ENCODE data around the gene ACIN1. TPM values are rescaled to one million over a fixed set of nuclear protein-coding genes. Genes with fewer than 3 reads are reported as not detected.

The ACIN1 gene
- total and polyA plus RNA-seq, 9 of the 15 experiments (the other 6 are each of a cell fraction or from before 2014, with no cell fraction given), result 5.0 to 196 (median 129) TPM

GRCh38 chr14:23120541-23121251, 25.8 kb upstream of the ACIN1 start (continued):
- TF ChIP-seq U2AF2 (optimal IDR thresholded peaks at IDR 0.05; ENCODE audit: low read depth, low read length) (no peak), ZNF318 (IDR thresholded peaks at IDR 0.05; ENCODE audit: borderline replicate concordance in 1 of 2, low read depth in 1 of 2) (no peak), BCLAF1 (IDR thresholded peaks at IDR 0.05; ENCODE audit: borderline replicate concordance in 1 of 2, control insufficient read depth in 1 of 2, low read depth in 2 of 2, low read length in 1 of 2) (no peak), PTTG1 (tag; IDR thresholded peaks at IDR 0.05; ENCODE audit: low read depth) (no peak), GTF2E2 (tag; IDR thresholded peaks at IDR 0.05) (no peak), ZNF436 (CRISPR knock-in tag; IDR thresholded peaks at IDR 0.05) (no peak)
- TF ChIP-seq, protein P1, sequence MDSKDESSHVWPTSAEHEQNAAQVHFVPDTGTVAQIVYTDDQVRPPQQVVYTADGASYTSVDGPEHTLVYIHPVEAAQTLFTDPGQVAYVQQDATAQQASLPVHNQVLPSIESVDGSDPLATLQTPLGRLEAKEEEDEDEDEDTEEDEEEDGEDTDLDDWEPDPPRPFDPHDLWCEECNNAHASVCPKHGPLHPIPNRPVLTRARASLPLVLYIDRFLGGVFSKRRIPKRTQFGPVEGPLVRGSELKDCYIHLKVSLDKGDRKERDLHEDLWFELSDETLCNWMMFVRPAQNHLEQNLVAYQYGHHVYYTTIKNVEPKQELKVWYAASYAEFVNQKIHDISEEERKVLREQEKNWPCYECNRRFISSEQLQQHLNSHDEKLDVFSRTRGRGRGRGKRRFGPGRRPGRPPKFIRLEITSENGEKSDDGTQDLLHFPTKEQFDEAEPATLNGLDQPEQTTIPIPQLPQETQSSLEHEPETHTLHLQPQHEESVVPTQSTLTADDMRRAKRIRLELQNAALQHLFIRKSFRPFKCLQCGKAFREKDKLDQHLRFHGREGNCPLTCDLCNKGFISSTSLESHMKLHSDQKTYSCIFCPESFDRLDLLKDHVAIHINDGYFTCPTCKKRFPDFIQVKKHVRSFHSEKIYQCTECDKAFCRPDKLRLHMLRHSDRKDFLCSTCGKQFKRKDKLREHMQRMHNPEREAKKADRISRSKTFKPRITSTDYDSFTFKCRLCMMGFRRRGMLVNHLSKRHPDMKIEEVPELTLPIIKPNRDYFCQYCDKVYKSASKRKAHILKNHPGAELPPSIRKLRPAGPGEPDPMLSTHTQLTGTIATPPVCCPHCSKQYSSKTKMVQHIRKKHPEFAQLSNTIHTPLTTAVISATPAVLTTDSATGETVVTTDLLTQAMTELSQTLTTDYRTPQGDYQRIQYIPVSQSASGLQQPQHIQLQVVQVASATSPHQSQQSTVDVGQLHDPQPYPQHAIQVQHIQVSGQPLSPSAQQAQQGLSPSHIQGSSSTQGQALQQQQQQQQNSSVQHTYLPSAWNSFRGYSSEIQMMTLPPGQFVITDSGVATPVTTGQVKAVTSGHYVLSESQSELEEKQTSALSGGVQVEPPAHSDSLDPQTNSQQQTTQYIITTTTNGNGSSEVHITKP (IDR thresholded peaks at IDR 0.05; ENCODE audit: partially characterized antibody), result no peak

All from K562 (cell line).